HPDE6-E6E7 (cell line): ENCODE data around the gene SLC2A10.

ENCODE experiments used
- DNase-seq: peaks from one replicate; pipeline ENCODE4 v3.0.0; 2011; ENCODE audit warnings: missing footprints; ENCODE audit errors: extremely low spot score

The SLC2A10 gene

GRCh38 chr20:46703435-46703834 is 6.0 kb upstream of the SLC2A10 start:
- DNase-seq = no peak

GRCh38 chr20:46704714-46705377 is 4.6 kb upstream of the SLC2A10 start:
- DNase-seq = no peak

- no peak for DNase-seq
Observed at GRCh38 chr20:46705378-46705729, 4.1 kb upstream of the SLC2A10 start.

GRCh38 chr20:46706242-46706641 is 3.2 kb upstream of the SLC2A10 start:
- no peak for DNase-seq

GRCh38 chr20:46708172-46708860 is 1.1 kb upstream of the SLC2A10 start:
- no peak for DNase-seq

- DNase-seq = no peak
Observed at GRCh38 chr20:46709055-46709458, 392 bp upstream of the SLC2A10 start.

- DNase-seq = no peak
Observed at GRCh38 chr20:46710153-46710913, 884 bp downstream of the SLC2A10 start.

- no peak for DNase-seq
Observed at GRCh38 chr20:46712056-46712636, 2.7 kb downstream of the SLC2A10 start.

GRCh38 chr20:46713957-46714834 is 4.7 kb downstream of the SLC2A10 start:
- DNase-seq = no peak

- no peak for DNase-seq
Observed at GRCh38 chr20:46715292-46715756, 5.9 kb downstream of the SLC2A10 start.

- DNase-seq = no peak
Observed at GRCh38 chr20:46717818-46718541, 8.5 kb downstream of the SLC2A10 start.

GRCh38 chr20:46720019-46720418 is 10.6 kb downstream of the SLC2A10 start:
- no peak for DNase-seq

GRCh38 chr20:46720776-46721425 is 11.5 kb downstream of the SLC2A10 start:
- DNase-seq = no peak

- no peak for DNase-seq
Observed at GRCh38 chr20:46721476-46721875, 12.0 kb downstream of the SLC2A10 start.

GRCh38 chr20:46722450-46722849 is 13.0 kb downstream of the SLC2A10 start:
- no peak for DNase-seq

GRCh38 chr20:46723039-46723438 is 13.6 kb downstream of the SLC2A10 start:
- DNase-seq = no peak

- no peak for DNase-seq
Observed at GRCh38 chr20:46724343-46724959, 15.0 kb downstream of the SLC2A10 start.

- no peak for DNase-seq
Observed at GRCh38 chr20:46725186-46726165, 16.0 kb downstream of the SLC2A10 start.
